BE2C (cell line): ENCODE data around the gene KDM2A.

ENCODE experiments used
- DNase-seq: peaks from one replicate; pipeline ENCODE4 v3.0.0-alpha.2; 2020
- H3K27me3 ChIP-seq: fragments of 250-450 bp; sonication (Bioruptor Pico); 2 replicates; pipeline ENCODE4 v1.5.1; 2020; ENCODE audit warnings: mild to moderate bottlenecking
- H3K36me3 ChIP-seq: fragments of 250-450 bp; sonication (Bioruptor Pico); 2 replicates; pipeline ENCODE4 v1.5.1; 2020; ENCODE audit warnings: mild to moderate bottlenecking
- H3K4me1 ChIP-seq: fragments of 250-450 bp; sonication (Bioruptor Pico); 2 replicates; pipeline ENCODE4 v1.5.1; 2020
- H3K4me3 ChIP-seq: 2 replicates; pipeline ENCODE4 v1.5.1; 2011; ENCODE audit warnings: low read depth, low read length
- H3K9me3 ChIP-seq: fragments of 250-450 bp; sonication (Bioruptor Pico); 2 replicates; pipeline ENCODE4 v1.5.1; 2020
- TF ChIP-seq, protein P1 (sequence below): IDR thresholded peaks from 2 replicates; pipeline ENCODE4 v1.5.1; 2012; ENCODE audit warnings: mild to moderate bottlenecking, low read depth, low read length

Gene KDM2A

DNA sequence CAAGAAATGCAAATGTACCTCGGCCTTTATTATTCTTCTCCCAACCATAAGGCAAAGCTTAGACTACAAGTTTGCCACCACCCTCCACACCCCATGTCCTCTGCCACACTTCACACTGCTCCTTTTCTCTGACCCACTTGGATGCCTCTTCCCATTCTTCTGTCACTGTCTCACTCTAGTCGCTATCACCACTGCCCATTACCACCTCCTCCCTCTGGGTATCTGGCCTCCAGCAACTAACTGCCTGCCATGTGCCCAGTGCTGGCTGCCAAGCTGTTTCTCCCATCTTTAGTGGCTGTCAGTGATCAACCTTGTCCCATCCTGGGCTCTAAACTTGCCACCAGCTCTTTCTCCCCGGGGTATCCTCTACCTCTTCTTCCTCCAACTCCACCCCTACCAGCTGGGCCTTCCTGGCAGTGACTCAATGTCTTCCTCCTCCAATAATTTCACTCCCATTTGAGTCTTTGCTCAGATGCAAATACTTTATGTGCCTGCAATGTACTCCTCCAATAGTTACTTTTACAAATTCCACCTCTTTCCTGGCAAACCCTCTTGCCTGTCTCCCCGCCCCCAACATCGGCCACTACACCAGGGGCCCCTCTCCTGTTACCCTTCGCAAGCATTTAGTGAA, 20.1 kb upstream of the KDM2A start:
- no peaks in the 10 kb centered on the region for H3K4me1 ChIP-seq
- no peaks in the 10 kb centered on the region for H3K36me3 ChIP-seq
- DNase-seq = no peak
- no peak overlapping the region for H3K4me3 ChIP-seq
- TF ChIP-seq, protein P1, sequence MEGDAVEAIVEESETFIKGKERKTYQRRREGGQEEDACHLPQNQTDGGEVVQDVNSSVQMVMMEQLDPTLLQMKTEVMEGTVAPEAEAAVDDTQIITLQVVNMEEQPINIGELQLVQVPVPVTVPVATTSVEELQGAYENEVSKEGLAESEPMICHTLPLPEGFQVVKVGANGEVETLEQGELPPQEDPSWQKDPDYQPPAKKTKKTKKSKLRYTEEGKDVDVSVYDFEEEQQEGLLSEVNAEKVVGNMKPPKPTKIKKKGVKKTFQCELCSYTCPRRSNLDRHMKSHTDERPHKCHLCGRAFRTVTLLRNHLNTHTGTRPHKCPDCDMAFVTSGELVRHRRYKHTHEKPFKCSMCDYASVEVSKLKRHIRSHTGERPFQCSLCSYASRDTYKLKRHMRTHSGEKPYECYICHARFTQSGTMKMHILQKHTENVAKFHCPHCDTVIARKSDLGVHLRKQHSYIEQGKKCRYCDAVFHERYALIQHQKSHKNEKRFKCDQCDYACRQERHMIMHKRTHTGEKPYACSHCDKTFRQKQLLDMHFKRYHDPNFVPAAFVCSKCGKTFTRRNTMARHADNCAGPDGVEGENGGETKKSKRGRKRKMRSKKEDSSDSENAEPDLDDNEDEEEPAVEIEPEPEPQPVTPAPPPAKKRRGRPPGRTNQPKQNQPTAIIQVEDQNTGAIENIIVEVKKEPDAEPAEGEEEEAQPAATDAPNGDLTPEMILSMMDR = no peak
- no peaks in the 10 kb centered on the region for H3K27me3 ChIP-seq
- no peaks in the 10 kb centered on the region for H3K9me3 ChIP-seq

DNA sequence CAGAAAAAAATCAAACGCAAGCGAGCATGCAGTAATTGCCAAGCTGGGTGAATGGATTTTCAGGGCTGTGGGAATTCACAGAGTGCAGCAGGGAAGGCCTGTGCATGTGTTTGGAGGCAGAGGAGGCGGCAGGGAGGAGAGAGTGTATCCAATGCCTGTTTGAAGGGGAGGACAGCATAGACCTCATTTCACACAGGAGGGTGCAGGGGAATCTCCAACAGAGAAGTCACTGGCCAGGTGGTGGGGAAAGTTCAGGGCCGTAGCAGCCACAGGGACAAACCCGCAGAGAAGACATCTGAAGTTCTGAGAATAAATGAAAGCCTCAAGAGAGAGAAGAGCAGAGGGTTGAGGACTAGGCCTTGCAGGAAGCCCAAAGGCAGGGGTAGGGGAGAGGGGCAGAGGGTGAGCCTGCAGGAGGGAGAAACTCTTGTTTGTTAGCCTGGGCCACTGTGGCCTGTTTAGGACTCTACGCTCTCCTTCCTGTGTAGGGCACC, 19.2 kb upstream of the KDM2A start:
- TF ChIP-seq, protein P1 = no peak
- Histone ChIP-seq H3K4me1 (no peaks in the 10 kb centered on the region), H3K27me3 (no peaks in the 10 kb centered on the region), H3K9me3 (no peaks in the 10 kb centered on the region), H3K4me3 (no peak overlapping the region), H3K36me3 (no peaks in the 10 kb centered on the region)
- no peak for DNase-seq

DNA sequence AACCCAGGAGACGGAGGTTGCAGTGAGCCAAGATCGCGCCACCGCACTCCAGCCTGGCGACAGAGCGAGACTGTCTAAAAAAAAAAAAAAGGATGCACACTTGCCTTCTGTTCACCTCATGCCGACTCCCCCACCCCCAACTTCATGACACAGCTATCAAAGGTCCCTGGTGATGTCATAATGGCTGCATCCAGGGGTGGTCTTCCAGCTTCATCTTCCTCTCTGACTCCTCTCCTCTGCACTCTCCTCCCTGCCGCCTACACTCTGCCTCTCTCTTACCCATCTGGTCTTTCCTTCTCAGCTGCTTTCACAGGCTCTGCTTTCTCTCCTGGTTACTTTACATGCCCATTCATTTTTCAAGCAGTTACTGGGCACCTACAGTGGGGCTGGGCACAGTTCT, 16.4 kb upstream of the KDM2A start:
- H3K9me3 ChIP-seq = no peaks in the 10 kb centered on the region
- TF ChIP-seq, protein P1 = no peak
- H3K36me3 ChIP-seq = no peaks in the 10 kb centered on the region
- no peak overlapping the region for H3K4me3 ChIP-seq
- DNase-seq = no peak
- no peaks in the 10 kb centered on the region for H3K27me3 ChIP-seq
- no peaks in the 10 kb centered on the region for H3K4me1 ChIP-seq

DNA sequence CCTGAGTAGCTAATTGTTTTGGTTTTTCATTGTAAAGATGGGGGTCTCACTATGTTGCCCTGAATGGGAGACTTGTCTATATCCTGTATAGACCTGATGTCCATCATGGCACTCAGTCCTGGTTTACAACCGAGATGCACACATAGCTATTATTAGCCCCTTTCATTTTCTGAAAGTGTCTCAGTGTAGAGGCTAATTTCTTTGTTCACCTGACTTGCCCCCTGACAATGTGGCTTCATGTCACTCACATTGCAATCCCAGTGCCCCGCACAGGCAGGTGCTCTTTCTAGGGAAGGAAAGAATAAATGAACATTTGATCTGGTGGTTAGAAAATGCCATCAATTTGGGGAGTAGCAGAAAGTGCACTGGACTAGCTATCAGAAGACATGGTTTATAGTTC, 13.1 kb upstream of the KDM2A start:
- H3K36me3 ChIP-seq = no peaks in the 10 kb centered on the region
- DNase-seq = no peak
- no peaks in the 10 kb centered on the region for H3K9me3 ChIP-seq
- TF ChIP-seq, protein P1 = no peak
- no peak overlapping the region for H3K4me3 ChIP-seq
- H3K4me1 ChIP-seq = no peaks in the 10 kb centered on the region
- H3K27me3 ChIP-seq = no peaks in the 10 kb centered on the region

DNA sequence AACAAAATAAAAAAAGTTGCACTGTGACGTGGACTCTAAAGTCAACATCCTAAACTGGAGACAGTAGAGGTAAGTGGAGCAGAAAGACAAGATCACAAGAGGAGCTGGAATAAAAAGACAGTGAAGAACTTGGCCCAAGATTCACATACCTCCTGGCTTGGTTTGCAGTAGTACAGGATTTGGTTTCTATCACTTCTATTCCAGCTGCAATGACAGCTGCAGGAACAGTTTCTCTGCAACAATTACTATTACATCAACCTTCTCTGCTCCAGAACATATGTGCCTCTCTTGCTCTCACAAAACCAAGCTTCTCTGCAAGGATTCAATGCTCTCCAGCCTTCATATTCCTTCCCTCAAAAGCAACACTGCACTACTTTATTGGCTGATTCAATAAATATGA, 7.8 kb upstream of the KDM2A start:
- no peaks in the 10 kb centered on the region for H3K36me3 ChIP-seq
- no peaks in the 10 kb centered on the region for H3K9me3 ChIP-seq
- DNase-seq = no peak
- H3K27me3 ChIP-seq = no peaks in the 10 kb centered on the region
- peaks cover 7% of the 10 kb centered on the region for H3K4me1 ChIP-seq
- TF ChIP-seq, protein P1 = no peak
- no peak overlapping the region for H3K4me3 ChIP-seq

DNA sequence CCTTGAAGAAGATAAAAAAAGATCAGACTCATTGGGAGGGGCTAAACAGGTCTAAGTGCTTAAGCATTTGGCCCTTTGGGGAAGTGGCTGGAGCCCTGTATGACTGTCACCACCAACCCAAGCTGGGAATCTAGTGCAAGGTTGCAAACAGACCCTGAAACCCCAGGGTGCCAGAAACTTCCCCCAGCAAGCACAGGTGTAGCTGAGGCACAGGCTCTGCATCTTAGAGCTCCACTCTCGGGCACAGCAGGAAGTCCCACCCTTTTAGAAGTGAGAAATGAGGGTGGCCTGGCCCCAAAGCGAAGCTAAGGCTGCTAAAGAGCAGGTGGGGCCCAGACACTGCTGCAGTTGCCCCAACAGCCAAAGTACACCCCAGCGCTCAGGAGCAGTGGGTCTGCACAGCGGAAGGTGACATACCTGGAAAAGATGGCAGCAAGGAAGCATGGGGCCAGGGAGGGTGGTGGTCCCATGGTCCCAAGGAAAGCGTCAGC, 5.8 kb upstream of the KDM2A start:
- Histone ChIP-seq H3K4me3 (no peak overlapping the region), H3K36me3 (no peaks in the 10 kb centered on the region), H3K4me1 (peaks cover 17% of the 10 kb centered on the region), H3K9me3 (no peaks in the 10 kb centered on the region), H3K27me3 (no peaks in the 10 kb centered on the region)
- DNase-seq = no peak
- TF ChIP-seq, protein P1 = no peak
